Heart left ventricle (tissue), 16 donors: ENCODE data around the gene VWA5B1. TPM values are rescaled to one million over a fixed set of nuclear protein-coding genes. Genes with fewer than 3 reads are reported as not detected.

ENCODE experiments used
- ATAC-seq, 4 donors: fragments of 200-7000 bp; cut with Tn5 transposase; one replicate each; pipeline ENCODE4 v1.9.1; 2020 to 2022; ENCODE audit warnings: moderate library complexity in 4 of 4, mild to moderate bottlenecking in 3 of 4, moderate number of reproducible peaks in 1 of 4
- DNase-seq, 5 donors: peaks; one replicate each; pipeline ENCODE4 v3.0.0-alpha.2; 2020
- H3K27ac ChIP-seq, 12 donors: fragments of 200-600 bp; sonication (generic) in 4 of 12; one replicate each; pipeline versions ENCODE4 v1.5.0 to v1.8.0; 2016 to 2022; ENCODE audit warnings: mild to moderate bottlenecking in 2 of 12
- H3K27me3 ChIP-seq, 9 donors: fragments of 200-600 bp; sonication (generic) in 2 of 9; one replicate each; pipeline versions ENCODE4 v1.5.1 to v1.8.0; 2016 to 2022; ENCODE audit warnings: mild to moderate bottlenecking in 3 of 9
- H3K36me3 ChIP-seq, 9 donors: fragments of 200-600 bp; sonication (generic) in 2 of 9; one replicate each; pipeline versions ENCODE4 v1.5.0 to v1.8.0; 2018 to 2022; ENCODE audit warnings: mild to moderate bottlenecking in 2 of 9
- H3K4me1 ChIP-seq, 12 donors: fragments of 200-600 bp; sonication (generic) in 4 of 12; one replicate each; pipeline versions ENCODE4 v1.5.0 to v1.8.0; 2016 to 2022; ENCODE audit warnings: mild to moderate bottlenecking in 3 of 12
- H3K4me3 ChIP-seq, 12 donors: fragments of 200-600 bp; sonication (generic) in 4 of 12; one replicate each; pipeline versions ENCODE4 v1.5.0 to v1.8.0; 2017 to 2022; ENCODE audit warnings: mild to moderate bottlenecking in 9 of 12, moderate library complexity in 4 of 12
- H3K9me3 ChIP-seq, 12 donors: fragments of 200-600 bp; sonication (generic) in 4 of 12; one replicate each; pipeline versions ENCODE4 v1.5.0 to v1.8.0; 2016 to 2022; ENCODE audit warnings: mild to moderate bottlenecking in 1 of 12
- POLR2A ChIP-seq, 2 donors: fragments of 450-650 bp; IDR thresholded peaks; one replicate each; pipeline ENCODE4 v1.6.1; 2017; ENCODE audit warnings: antibody characterized with exemption in 2 of 2, mild to moderate bottlenecking in 2 of 2, moderate library complexity in 2 of 2
- WGBS, 4 donors: extraction: QIAGEN DNeasy Blood & Tissue Kit in 2 of 4; methylation state at CpG; one replicate each; pipeline versions ENCODE4 v1.1.5 to v1.1.7; 2013 to 2018; 5-methylcytosine and 5-hydroxymethylcytosine counted together
- intact Hi-C, 10 donors: fragments of 100-400 bp; cut with DNase I; formaldehyde crosslinking; loops; one replicate each; pipeline versions ENCODE4 v1.11.1 to v1.14.2; 2022
- polyA plus RNA-seq, 2 donors: library from polyadenylated mRNA; stranded (reverse); fragments of 200-250 nt; gene quantifications; one replicate each; pipeline ENCODE4 v1.2.3, GENCODE V29; 2013
- total RNA-seq, 9 donors: library from RNA; depleted of rRNA in 2 of 9; stranded (reverse); fragments of >200 nt in 2 of 9; fragmentation: NEBNext Ultra II Directional in 3 of 9; extraction: Animal tissue kit (Norgen Biotek cat#: 25700) in 3 of 9; gene quantifications; one replicate each; pipeline versions ENCODE4 v1.1.0 to v1.2.4, GENCODE V29; 2016 to 2023
- TF ChIP-seq, protein P1 (sequence below), 12 donors: fragments of 200-600 bp; sonication (generic) in 4 of 12; IDR thresholded peaks; one replicate each; pipeline versions ENCODE4 v1.5.0 to v1.8.0; 2018 to 2022; ENCODE audit warnings: antibody characterized with exemption in 12 of 12, mild to moderate bottlenecking in 5 of 12
- donor health status: ischemic (EF 13 %, LVEDD 7.1; RV severe dilation, severe dysfunction).
- donor health status: healthy with polysubstance abuse.
- donor health status: DM: no; HTN: yes; CAD: no.
- donor health status: DM: no; HTN: no; CAD: no.
- donor health status: ischemic (EF 25% LVEDD 6.9; RV normal size, moderate dysfunction).
- donor health status: ischemic (EF 25% LVEDD 5.7; RV mildly dilated, moderate dysfunction).
- donor health status: healthy.
- donor health status: DM: yes; HTN: yes; CAD: no.
- donor health status: ischemic (EF 35%, LVEDD 5.7; RV mildly dilated, moderate dysfunction).
- donor health status: nonischemic (EF 11% LVEDD 7.7; RV severe dilation, severe dysfunction).
- donor health status: DM: yes; HTN: yes; CAD: no.
- donor health status: PGD.
- donor health status: ischemic (EF 29% LVEDD 5.4; RV normal size, mild dysfunction).
- donor health status: nonischemic (EF 23%, LVEDD 6.1; RV moderate dilation, normal function).

Gene VWA5B1
- total and polyA plus RNA-seq, 11 donors = 0.04 to 0.88 (median 0.12) TPM; not detected in 4

DNA sequence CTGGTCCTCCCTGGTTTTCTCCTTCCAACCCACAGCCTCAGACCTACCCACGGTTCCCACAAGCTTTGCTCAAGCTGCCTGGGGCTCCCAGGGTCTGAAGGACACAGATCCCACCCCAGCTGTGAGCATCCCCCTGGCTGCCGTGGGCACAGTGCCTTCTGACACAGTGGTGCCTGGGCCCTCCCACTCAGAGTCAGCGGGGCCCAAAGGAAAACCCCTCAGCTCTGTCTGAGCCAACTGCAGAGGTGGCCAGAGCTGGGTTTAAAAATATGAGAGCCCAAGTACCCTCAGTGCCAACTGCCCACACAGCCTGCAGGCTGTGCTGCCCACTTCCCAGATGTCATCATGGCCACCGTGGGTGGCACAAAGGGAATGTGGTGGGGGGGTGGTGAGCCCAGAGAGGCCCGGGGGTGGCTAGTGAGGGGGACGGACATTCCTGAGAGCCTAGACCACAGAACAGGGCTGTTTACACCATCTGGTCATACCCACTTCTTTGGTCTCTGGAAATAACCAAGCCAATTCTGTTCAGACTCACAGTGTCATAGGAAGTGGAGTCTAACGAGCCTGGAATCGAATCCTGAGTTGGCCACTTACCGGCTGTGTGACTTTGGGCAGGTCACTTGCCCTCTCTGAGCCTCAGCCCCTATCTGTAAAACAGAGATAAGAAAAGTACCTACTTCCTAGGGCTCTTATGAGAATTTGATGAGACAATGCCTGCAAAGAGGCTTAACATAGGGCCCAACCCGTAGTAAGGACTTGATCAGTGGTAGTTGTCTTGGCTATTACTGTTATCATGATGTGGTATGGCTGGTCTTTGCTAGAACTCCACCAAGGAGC is 109.9 kb downstream of the VWA5B1 start:
- Histone ChIP-seq H3K4me3 (no peak overlapping the region), H3K27ac (no peak overlapping the region), H3K9me3 (peaks cover 0 to 8% (median 3%) of the 10 kb centered on the region in 12 donors), H3K4me1 (no peaks in the 10 kb centered on the region), H3K36me3 (no peaks in the 10 kb centered on the region), H3K27me3 (peaks cover 0 to 76% (median 20%) of the 10 kb centered on the region in 9 donors)
- no peak for DNase-seq
- WGBS, 4 donors = 37 to 53% (median 47%) methylated on average over 8 to 10 of the region's 10 CpGs
- no peak for ATAC-seq
- TF ChIP-seq, protein P1, sequence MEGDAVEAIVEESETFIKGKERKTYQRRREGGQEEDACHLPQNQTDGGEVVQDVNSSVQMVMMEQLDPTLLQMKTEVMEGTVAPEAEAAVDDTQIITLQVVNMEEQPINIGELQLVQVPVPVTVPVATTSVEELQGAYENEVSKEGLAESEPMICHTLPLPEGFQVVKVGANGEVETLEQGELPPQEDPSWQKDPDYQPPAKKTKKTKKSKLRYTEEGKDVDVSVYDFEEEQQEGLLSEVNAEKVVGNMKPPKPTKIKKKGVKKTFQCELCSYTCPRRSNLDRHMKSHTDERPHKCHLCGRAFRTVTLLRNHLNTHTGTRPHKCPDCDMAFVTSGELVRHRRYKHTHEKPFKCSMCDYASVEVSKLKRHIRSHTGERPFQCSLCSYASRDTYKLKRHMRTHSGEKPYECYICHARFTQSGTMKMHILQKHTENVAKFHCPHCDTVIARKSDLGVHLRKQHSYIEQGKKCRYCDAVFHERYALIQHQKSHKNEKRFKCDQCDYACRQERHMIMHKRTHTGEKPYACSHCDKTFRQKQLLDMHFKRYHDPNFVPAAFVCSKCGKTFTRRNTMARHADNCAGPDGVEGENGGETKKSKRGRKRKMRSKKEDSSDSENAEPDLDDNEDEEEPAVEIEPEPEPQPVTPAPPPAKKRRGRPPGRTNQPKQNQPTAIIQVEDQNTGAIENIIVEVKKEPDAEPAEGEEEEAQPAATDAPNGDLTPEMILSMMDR (IDR thresholded peaks at IDR 0.05) = no peak
- no peak for TF ChIP-seq POLR2A (IDR thresholded peaks at IDR 0.05)
- intact Hi-C loops = no loop called here

DNA sequence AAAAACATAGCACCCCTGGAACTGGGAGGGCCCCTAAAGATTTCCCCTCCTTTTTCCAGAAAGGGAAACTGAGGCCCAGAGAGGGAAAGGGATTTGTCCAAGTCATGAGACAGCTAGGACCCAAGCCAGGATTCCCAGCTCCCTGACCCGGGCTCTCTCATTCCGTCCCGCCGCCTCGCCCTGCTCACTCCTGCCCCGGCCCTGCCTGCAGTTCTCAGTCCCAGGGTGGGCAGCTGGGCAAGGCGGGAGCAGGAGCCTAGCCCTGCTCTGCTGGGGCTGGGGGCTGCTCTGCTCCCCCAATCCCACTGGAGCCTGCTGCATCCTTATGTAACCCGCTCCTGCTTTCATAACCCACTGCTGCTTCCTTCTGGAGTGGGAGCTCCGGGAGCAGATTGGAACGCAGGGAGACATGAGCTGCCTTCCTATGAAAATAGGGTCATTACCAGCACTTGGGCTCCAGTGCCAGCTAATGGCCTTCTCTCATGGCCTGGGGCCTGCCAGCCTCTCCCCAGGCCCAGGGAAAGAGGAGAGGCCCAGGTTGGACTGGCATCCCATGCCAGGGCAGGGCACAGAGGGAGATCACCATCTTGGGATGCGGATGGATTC is 110.8 kb downstream of the VWA5B1 start:
- no peak for TF ChIP-seq POLR2A (IDR thresholded peaks at IDR 0.05)
- TF ChIP-seq, protein P1 (IDR thresholded peaks at IDR 0.05) = no peak
- H3K27ac ChIP-seq = no peak overlapping the region
- H3K36me3 ChIP-seq = no peaks in the 10 kb centered on the region
- peaks cover 0 to 79% (median 20%) of the 10 kb centered on the region in 9 donors for H3K27me3 ChIP-seq
- H3K4me3 ChIP-seq = no peak overlapping the region
- WGBS, 4 donors = 81 to 87% (median 86%) methylated on average over 10 to 11 of the region's 11 CpGs
- H3K9me3 ChIP-seq = no peaks in the 10 kb centered on the region
- ATAC-seq = no peak
- intact Hi-C loops = no loop called here
- no peak for DNase-seq
- H3K4me1 ChIP-seq = peaks cover 0 to 4% (median 0%) of the 10 kb centered on the region in 12 donors

GRCh38 chr1:20402585-20403422 is 112.1 kb downstream of the VWA5B1 start:
- Histone ChIP-seq H3K4me1 (peaks cover 0 to 4% (median 0%) of the 10 kb centered on the region in 12 donors), H3K9me3 (peaks cover 0 to 3% (median 0%) of the 10 kb centered on the region in 12 donors), H3K27ac (no peak overlapping the region), H3K4me3 (no peak overlapping the region), H3K27me3 (peaks cover 0 to 75% (median 20%) of the 10 kb centered on the region in 9 donors), H3K36me3 (no peaks in the 10 kb centered on the region)
- ATAC-seq = no peak
- 38 to 49% (median 44%) methylated on average over 12 to 13 of the region's 13 CpGs for WGBS, 4 donors
- no peak for DNase-seq
- TF ChIP-seq, protein P1 (IDR thresholded peaks at IDR 0.05) = no peak
- no peak for TF ChIP-seq POLR2A (IDR thresholded peaks at IDR 0.05)
- intact Hi-C loops = no loop called here
